Neutrophil (primary cell): Measurements from ENCODE around the gene ZC3H15.

Experiments
- H3K27ac ChIP-seq: fragments of 200-600 bp; sonication (generic); 2 replicates; pipeline ENCODE4 v1.5.1; 2016; ENCODE audit warnings: mild to moderate bottlenecking, moderate library complexity
- H3K27me3 ChIP-seq: fragments of 200-600 bp; sonication (generic); 2 replicates; pipeline ENCODE4 v1.6.0; 2016; ENCODE audit warnings: mild to moderate bottlenecking
- H3K36me3 ChIP-seq: fragments of 200-600 bp; sonication (generic); 2 replicates; pipeline ENCODE4 v1.5.1; 2017
- H3K4me1 ChIP-seq, 2 experiments: fragments of 200-600 bp in 1 of 2; sonication (generic) in 1 of 2; 1 replicate in 1 of 2; 2 replicates in 1 of 2; pipeline versions ENCODE4 v1.5.1 to v1.6.1; 2013 to 2016; ENCODE audit warnings: low read depth in 1 of 2, low read length in 1 of 2, mild to moderate bottlenecking in 1 of 2, moderate library complexity in 1 of 2; ENCODE audit not compliant: control insufficient read depth in 1 of 2, insufficient read depth in 1 of 2
- H3K4me3 ChIP-seq, 2 experiments: fragments of 200-600 bp in 1 of 2; sonication (generic) in 1 of 2; 1 replicate in 1 of 2; 2 replicates in 1 of 2; pipeline ENCODE4 v1.5.1; 2013 to 2016; ENCODE audit warnings: low read depth in 1 of 2, low read length in 1 of 2, mild to moderate bottlenecking in 1 of 2, moderate library complexity in 1 of 2
- H3K9me3 ChIP-seq: fragments of 200-600 bp; sonication (generic); 2 replicates; pipeline ENCODE4 v1.5.1; 2016
- CTCF ChIP-seq: fragments of 200-600 bp; sonication (generic); IDR thresholded peaks from 2 replicates; pipeline ENCODE4 v1.5.1; 2016; ENCODE audit warnings: antibody characterized with exemption

Gene ZC3H15

DNA sequence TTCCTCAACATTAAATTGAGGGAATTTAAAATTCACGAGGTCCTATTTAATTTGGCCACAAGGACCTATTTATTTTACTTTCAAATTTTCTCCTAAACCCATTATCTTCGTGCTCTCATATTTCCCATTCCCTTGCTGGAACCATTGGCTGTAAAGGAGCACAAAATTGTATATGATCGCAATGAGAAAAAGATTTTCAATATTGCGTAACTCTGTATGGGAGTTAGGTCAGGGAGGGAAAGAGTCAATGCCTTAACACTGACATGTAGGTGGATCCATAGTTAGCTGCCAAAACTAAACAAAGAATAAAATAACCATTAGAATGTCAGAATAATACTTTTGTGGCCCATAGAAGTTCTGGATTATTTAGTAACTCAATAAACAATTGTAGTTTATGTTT, 40.6 kb upstream of the ZC3H15 start:
- no peak overlapping the region for H3K27ac ChIP-seq
- TF ChIP-seq CTCF, result no peak
- no peak overlapping the region for H3K4me3 ChIP-seq
- H3K4me1 ChIP-seq, result no peaks in the 10 kb centered on the region
- H3K36me3 ChIP-seq, result no peaks in the 10 kb centered on the region
- H3K9me3 ChIP-seq, result no peaks in the 10 kb centered on the region
- H3K27me3 ChIP-seq, result no peaks in the 10 kb centered on the region

DNA sequence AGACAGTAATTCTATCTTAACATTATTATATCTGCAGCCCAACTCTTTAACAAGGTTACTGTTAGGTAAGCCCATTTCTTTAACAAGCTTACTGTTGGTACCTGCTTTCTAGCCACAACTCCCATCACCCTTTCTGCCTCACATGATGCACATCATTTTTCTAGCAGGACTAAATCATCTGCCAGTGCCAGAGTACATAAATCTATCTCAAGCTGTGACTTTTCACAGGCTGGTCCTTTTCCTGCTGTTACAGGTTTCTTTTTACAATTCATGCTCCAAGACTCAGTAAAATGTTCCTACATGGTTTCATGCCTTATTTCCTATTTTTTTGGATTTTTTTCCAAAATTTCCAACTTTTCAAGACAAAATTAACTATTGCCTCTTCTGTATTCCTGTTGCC, 30.4 kb upstream of the ZC3H15 start:
- Histone ChIP-seq H3K27ac (no peak overlapping the region), H3K9me3 (no peaks in the 10 kb centered on the region), H3K27me3 (no peaks in the 10 kb centered on the region), H3K4me3 (no peak overlapping the region), H3K4me1 (no peaks in the 10 kb centered on the region), H3K36me3 (no peaks in the 10 kb centered on the region)
- no peak for TF ChIP-seq CTCF

DNA sequence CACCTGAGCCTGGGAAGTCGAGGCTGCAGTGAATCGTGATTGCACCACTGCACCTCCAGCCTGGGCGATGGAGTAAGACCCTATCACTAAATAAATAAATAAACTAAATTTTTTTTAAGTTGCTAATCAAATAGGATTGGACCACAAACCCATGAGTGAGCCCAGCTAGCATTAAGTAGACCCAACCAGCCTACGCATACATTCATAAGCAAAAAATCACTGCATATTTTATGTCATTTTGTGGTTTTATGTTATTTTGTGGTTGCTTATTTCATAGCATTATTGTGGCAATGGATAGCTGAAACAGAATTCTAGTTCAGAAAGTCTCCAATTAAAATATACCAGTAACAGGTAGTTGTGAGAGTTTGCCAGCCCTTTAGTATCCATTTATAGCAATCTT, 29.1 kb upstream of the ZC3H15 start:
- Histone ChIP-seq H3K27me3 (no peaks in the 10 kb centered on the region), H3K4me1 (no peaks in the 10 kb centered on the region), H3K9me3 (no peaks in the 10 kb centered on the region), H3K36me3 (no peaks in the 10 kb centered on the region), H3K27ac (no peak overlapping the region), H3K4me3 (no peak overlapping the region)
- TF ChIP-seq CTCF, result no peak

GRCh38 chr2:186457908-186458307, 28.2 kb upstream of the ZC3H15 start:
- no peak overlapping the region for H3K27ac ChIP-seq

DNA sequence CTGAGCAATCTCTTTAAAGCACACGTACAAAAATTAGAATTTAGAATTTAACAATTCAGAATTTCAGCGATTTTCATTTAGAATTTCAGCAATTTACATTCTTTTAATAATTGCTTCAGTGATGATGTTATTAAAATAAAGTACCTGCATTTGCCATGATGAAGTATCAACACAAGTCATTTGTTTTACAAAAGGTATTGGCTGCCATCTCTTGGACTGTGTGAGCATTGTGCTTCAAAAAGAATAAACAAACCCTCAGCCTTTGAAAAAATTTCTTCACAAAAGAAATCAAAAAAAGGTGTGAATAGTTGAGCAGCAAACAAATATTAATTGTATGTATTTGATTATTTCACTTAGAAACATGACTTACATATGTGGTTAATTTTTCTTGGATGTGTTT, 27.1 kb upstream of the ZC3H15 start:
- H3K4me1 ChIP-seq, result no peaks in the 10 kb centered on the region
- H3K9me3 ChIP-seq, result no peaks in the 10 kb centered on the region
- TF ChIP-seq CTCF, result no peak
- H3K27me3 ChIP-seq, result no peaks in the 10 kb centered on the region
- no peak overlapping the region for H3K27ac ChIP-seq
- no peak overlapping the region for H3K4me3 ChIP-seq
- H3K36me3 ChIP-seq, result no peaks in the 10 kb centered on the region

More at GRCh38 chr2:186457908-186458307, 28.2 kb upstream of the ZC3H15 start:
- Histone ChIP-seq H3K27me3 (no peaks in the 10 kb centered on the region), H3K4me1 (no peaks in the 10 kb centered on the region), H3K9me3 (no peaks in the 10 kb centered on the region), H3K36me3 (no peaks in the 10 kb centered on the region), H3K4me3 (no peak overlapping the region)
- TF ChIP-seq CTCF, result no peak

DNA sequence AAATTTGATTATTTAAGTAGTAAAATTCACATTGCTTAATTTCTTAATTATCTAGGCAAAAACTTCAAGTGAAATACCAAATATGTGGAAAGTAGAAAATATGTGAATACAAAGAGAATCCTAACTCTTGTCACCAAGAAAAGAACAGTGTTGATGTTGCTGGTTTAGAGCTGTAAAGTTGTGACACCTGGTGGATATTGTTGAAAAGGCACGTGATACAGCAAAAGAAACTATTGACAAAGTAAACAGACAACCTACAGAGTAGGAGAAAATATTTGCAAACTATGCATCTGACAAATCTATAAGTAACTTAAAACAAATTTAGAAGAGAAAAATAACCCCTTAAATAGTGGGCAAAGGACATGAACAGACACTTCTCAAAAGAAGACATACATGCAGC, 25.6 kb upstream of the ZC3H15 start:
- no peak for TF ChIP-seq CTCF
- no peaks in the 10 kb centered on the region for H3K9me3 ChIP-seq
- H3K27ac ChIP-seq, result no peak overlapping the region
- no peak overlapping the region for H3K4me3 ChIP-seq
- no peaks in the 10 kb centered on the region for H3K4me1 ChIP-seq
- no peaks in the 10 kb centered on the region for H3K36me3 ChIP-seq
- no peaks in the 10 kb centered on the region for H3K27me3 ChIP-seq
